A673 (cell line): ENCODE data around the gene ACSBG1. TPM values are rescaled to one million over a fixed set of nuclear protein-coding genes. Genes with fewer than 3 reads are reported as not detected.

Source experiments
- BruUV-seq: library from RNA; stranded (reverse); fragments of 400-500 nt; replicated peaks from 2 replicates; lab custom pipeline; 2021; lab: Mats Ljungman, UMichigan
- CTCF ChIA-PET: fragments of 300-600 bp; sonication (Branson Sonifier 250); formaldehyde crosslinking; loops from one replicate; lab custom pipeline; 2022; ENCODE audit warnings: antibody characterized with exemption; lab: Charles Lee
- POLR2A ChIA-PET: fragments of 300-600 bp; sonication (Branson Sonifier 250); formaldehyde crosslinking; loops from one replicate; lab custom pipeline; 2022; ENCODE audit warnings: antibody characterized with exemption; ENCODE audit not compliant: low non-redundant PET; lab: Charles Lee
- DNase-seq: peaks from one replicate; pipeline ENCODE4 v3.0.0-alpha.2; 2015; ENCODE audit warnings: low spot score
- H3K27ac ChIP-seq: fragments of 200-600 bp; sonication (generic); 2 replicates; pipeline ENCODE4 v1.5.1; 2016; ENCODE audit warnings: mixed run types, low read depth, mild to moderate bottlenecking, mixed read lengths, antibody characterized with exemption, low read length; ENCODE audit not compliant: poor library complexity, severe bottlenecking
- H3K27me3 ChIP-seq: fragments of 200-600 bp; sonication (generic); replicated peaks from 2 replicates; pipeline ENCODE4 v1.6.1; 2017; ENCODE audit warnings: mixed run types, low read depth, mild to moderate bottlenecking, mixed read lengths, antibody characterized with exemption, low read length; ENCODE audit not compliant: insufficient read depth, poor library complexity
- H3K36me3 ChIP-seq: fragments of 200-600 bp; sonication (generic); 2 replicates; pipeline ENCODE4 v1.6.1; 2016; ENCODE audit warnings: mixed run types, mild to moderate bottlenecking, mixed read lengths, antibody characterized with exemption, low read length; ENCODE audit not compliant: insufficient read depth, poor library complexity, severe bottlenecking
- H3K4me1 ChIP-seq: fragments of 200-600 bp; sonication (generic); 2 replicates; pipeline ENCODE4 v1.6.1; 2017; ENCODE audit warnings: mixed run types, mild to moderate bottlenecking, mixed read lengths, antibody characterized with exemption, low read length; ENCODE audit not compliant: insufficient read depth, poor library complexity, severe bottlenecking
- H3K4me3 ChIP-seq: fragments of 200-600 bp; sonication (generic); 2 replicates; pipeline ENCODE4 v1.5.1; 2016; ENCODE audit warnings: low read depth, mixed run types, mild to moderate bottlenecking, mixed read lengths, low read length; ENCODE audit not compliant: poor library complexity, severe bottlenecking
- H3K9me3 ChIP-seq: fragments of 200-600 bp; sonication (generic); 2 replicates; pipeline ENCODE4 v1.6.1; 2016; ENCODE audit warnings: mixed run types, low read depth, mild to moderate bottlenecking, mixed read lengths, antibody characterized with exemption, low read length; ENCODE audit not compliant: poor library complexity, severe bottlenecking
- CTCF ChIP-seq: fragments of 300-800, 200-600 bp; sonication (generic); conservative IDR thresholded peaks from 2 replicates; pipeline ENCODE4 v1.5.1; 2017; ENCODE audit warnings: low read depth, mild to moderate bottlenecking, antibody characterized with exemption, low read length, moderate library complexity, mixed read lengths
- EZH2 ChIP-seq: fragments of 200-600 bp; sonication (generic); IDR thresholded peaks from 2 replicates; pipeline ENCODE4 v1.6.1; 2017; ENCODE audit warnings: borderline replicate concordance, low read depth, mild to moderate bottlenecking, mixed read lengths, antibody characterized with exemption, low read length; ENCODE audit not compliant: poor library complexity, severe bottlenecking
- intact Hi-C: fragments of 100-400 bp; cut with micrococcal nuclease; formaldehyde crosslinking; loops from one replicate; pipeline ENCODE4 v1.10.0; 2022; ENCODE audit not compliant: unreplicated experiment
- total RNA-seq: library from RNA; stranded (reverse); gene quantifications from 2 replicates; pipeline ENCODE4 v1.2.3, GENCODE V29; 2021

The ACSBG1 gene
- total RNA-seq, 1 experiment from 2014 or later = 0.45 TPM

- no peak overlapping the region for H3K27ac ChIP-seq
- H3K9me3 ChIP-seq = no peaks in the 10 kb centered on the region
- no peak for DNase-seq
- H3K4me1 ChIP-seq = peaks cover 5% of the 10 kb centered on the region
- intact Hi-C loops = no loop called here
- H3K4me3 ChIP-seq = no peak overlapping the region
- no peaks in the 10 kb centered on the region for H3K27me3 ChIP-seq
- no TSS peak for BruUV-seq
- peaks cover 10% of the 10 kb centered on the region for H3K36me3 ChIP-seq
- no peak for TF ChIP-seq EZH2
- no peak for TF ChIP-seq CTCF
- POLR2A ChIA-PET = no interaction called here
- CTCF ChIA-PET = no interaction called here
Observed at GRCh38 chr15:78157203-78157602, 77.2 kb downstream of the ACSBG1 start.

GRCh38 chr15:78156653-78157052, 77.7 kb downstream of the ACSBG1 start:
- no peak for DNase-seq
- no TSS peak for BruUV-seq
- TF ChIP-seq EZH2 (no peak), CTCF (no peak)
- intact Hi-C loops = no loop called here
- Histone ChIP-seq H3K4me3 (no peak overlapping the region), H3K36me3 (peaks cover 10% of the 10 kb centered on the region), H3K27ac (no peak overlapping the region), H3K4me1 (peaks cover 5% of the 10 kb centered on the region), H3K27me3 (no peaks in the 10 kb centered on the region), H3K9me3 (no peaks in the 10 kb centered on the region)
- CTCF ChIA-PET = no interaction called here
- POLR2A ChIA-PET = no interaction called here

- no peaks in the 10 kb centered on the region for H3K27me3 ChIP-seq
- no TSS peak for BruUV-seq
- H3K36me3 ChIP-seq = peaks cover 4% of the 10 kb centered on the region
- no peaks in the 10 kb centered on the region for H3K9me3 ChIP-seq
- intact Hi-C loops = no loop called here
- DNase-seq = no peak
- TF ChIP-seq CTCF = no peak
- no peak for TF ChIP-seq EZH2
- H3K4me3 ChIP-seq = no peak overlapping the region
- no peak overlapping the region for H3K27ac ChIP-seq
- POLR2A ChIA-PET = no interaction called here
- CTCF ChIA-PET = no interaction called here
- H3K4me1 ChIP-seq = peaks cover 5% of the 10 kb centered on the region
Observed at GRCh38 chr15:78155355-78155939, 78.9 kb downstream of the ACSBG1 start.
